GM10266 (cell line): ENCODE results near the gene UCK1.

Source experiments
- DNase-seq: peaks from one replicate; pipeline ENCODE4 v3.0.0; 2012; ENCODE audit errors: extremely low spot score
- CTCF ChIP-seq: IDR thresholded peaks from 2 replicates; pipeline ENCODE4 v1.5.1; 2012; ENCODE audit warnings: mild to moderate bottlenecking, low read depth; ENCODE audit not compliant: control insufficient read depth, insufficient read depth; ENCODE audit errors: missing control alignments

Gene UCK1

DNA sequence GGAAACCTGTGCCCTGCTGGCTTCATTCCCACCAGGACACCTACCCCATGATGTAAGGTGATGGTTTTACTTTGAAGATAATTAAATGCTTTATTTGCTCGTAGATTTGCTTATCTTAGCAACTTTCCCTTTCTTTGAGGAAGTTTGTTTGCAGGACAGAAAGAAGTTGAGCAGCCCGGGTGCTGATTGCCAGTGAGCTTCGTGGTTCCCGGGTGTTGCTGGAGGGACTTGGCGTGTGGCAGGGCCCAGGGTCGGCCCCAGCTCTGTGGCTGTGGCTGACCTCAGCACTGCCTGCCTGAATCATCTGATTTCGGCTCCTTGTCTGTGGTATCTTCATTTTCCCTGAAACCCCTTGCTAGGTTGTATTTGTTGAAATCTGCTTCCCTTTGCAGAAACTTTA lies 19.6 kb downstream of the UCK1 start:
- no peak for TF ChIP-seq CTCF
- DNase-seq, result no peak

GRCh38 chr9:131505012-131505411 lies 26.1 kb downstream of the UCK1 start:
- DNase-seq, result no peak
- TF ChIP-seq CTCF, result no peak

GRCh38 chr9:131503626-131504465 lies 27.2 kb downstream of the UCK1 start:
- no peak for TF ChIP-seq CTCF
- peak; percentile 44 for DNase-seq

DNA sequence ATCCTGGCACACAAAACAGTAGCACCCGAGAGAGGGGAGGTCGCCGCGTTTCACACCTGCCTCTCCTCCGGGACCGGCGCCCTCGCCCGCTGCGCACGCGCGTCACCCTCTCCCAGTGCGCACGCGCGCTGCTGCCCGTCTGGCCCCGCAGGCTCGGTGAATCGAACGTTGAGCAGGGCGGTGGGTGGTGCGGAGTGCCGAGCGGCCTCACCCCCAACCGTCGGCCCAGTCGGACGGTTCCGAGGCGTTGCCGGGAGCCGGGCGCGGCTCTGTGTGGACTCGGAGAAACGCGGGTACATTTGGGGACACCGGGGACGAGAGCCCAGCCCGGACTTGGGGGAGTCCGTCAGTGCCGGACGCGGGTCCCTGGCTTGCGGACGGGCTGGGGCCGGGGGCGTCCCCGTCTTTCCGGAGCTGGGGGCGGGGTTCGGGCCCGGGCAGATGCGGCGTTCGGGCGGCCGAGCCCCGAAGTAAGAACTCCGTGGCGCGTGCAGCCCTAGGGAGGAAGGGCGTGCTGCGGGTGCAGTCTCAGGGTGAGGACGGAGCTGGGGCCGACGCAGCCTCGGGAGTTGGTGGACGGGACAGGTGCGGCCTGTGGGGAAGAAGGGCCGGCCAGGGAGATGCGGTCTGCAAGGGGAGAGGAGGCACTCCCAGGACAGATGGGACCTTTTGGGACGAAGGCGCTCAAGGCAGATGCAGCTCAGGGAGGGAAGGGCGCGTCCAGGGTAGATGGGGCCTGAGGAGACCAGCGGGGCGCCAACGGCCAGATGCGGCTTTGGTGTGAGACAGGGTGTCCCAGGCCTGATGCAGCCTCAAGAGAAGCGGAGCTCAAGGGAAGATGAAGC lies 28.1 kb downstream of the UCK1 start, which contains the start of gene POMT1:
Gene POMT1, plus strand, starts transcription at position 138 of the 845 bp plus-strand sequence. CDS start 1,301 bp downstream, outside the sequence.
- DNase-seq, result peak; percentile 96
- TF ChIP-seq CTCF, result no peak

- no peak for DNase-seq
- TF ChIP-seq CTCF, result no peak
Observed at GRCh38 chr9:131500939-131501541, 30.0 kb downstream of the UCK1 start.

DNA sequence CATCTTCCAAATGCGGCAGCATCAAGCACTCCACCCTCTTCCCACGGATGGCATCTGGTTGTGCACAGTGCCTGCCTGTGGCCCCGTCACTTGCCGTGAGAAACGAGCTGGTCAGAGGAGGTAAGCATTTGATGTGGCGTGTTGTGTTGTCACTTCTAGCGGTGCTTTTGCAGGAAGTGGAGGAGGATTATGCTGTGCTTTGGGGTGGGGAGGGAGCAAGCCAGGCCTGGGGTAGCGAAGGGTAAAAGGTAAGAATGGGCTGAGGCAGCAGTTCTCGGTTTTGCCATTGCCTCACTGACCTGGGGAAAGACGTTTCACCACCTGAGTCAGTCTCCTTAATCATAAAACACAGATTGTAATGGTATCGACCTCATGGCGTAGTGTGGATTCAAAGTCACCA lies 30.7 kb downstream of the UCK1 start:
- DNase-seq, result no peak
- no peak for TF ChIP-seq CTCF
